ENCODE measurements around the gene TBC1D22A.

GRCh38 chr22:46851941-46852340, 89.5 kb downstream of the TBC1D22A start:
- TF ChIP-seq CTCF (IDR thresholded peaks at IDR 0.05), result no peak
- TF ChIP-seq POLR2A (IDR thresholded peaks at IDR 0.05), result no peak
- no peak for TF ChIP-seq POLR2AphosphoS5 (IDR thresholded peaks at IDR 0.05)

Data from transverse colon (tissue), 4 donors.